Right kidney (tissue), 1 donor: ENCODE results near the gene LGALS9.
"Not testable (repeated sequence)": the region's sequence is repeated elsewhere in the genome, so short reads cannot be mapped to it uniquely, and the experiment has no call there.

ENCODE experiments used
- DNase-seq: peaks from one replicate; pipeline ENCODE4 v3.0.0-alpha.2; 2016

LGALS9 gene

GRCh38 chr17:27654136-27654535 is 23.1 kb downstream of the LGALS9 start:
- DNase-seq = no peak

GRCh38 chr17:27654654-27655524 is 23.9 kb downstream of the LGALS9 start:
- peak; percentile 41 for DNase-seq

GRCh38 chr17:27655525-27656111 is 24.6 kb downstream of the LGALS9 start:
- DNase-seq = not testable (repeated sequence)

- DNase-seq = not testable (repeated sequence)
These were observed 25.6 kb downstream of the LGALS9 start for GRCh38 chr17:27656620-27657019.

- no peak for DNase-seq
These were observed 26.6 kb downstream of the LGALS9 start for GRCh38 chr17:27657620-27658019.

GRCh38 chr17:27659683-27660082 is 28.7 kb downstream of the LGALS9 start:
- DNase-seq = no peak

GRCh38 chr17:27660436-27660835 is 29.4 kb downstream of the LGALS9 start:
- DNase-seq = no peak

- no peak for DNase-seq
These were observed 33.1 kb downstream of the LGALS9 start for GRCh38 chr17:27663936-27664605.

GRCh38 chr17:27664606-27664965 is 33.6 kb downstream of the LGALS9 start:
- no peak for DNase-seq

- no peak for DNase-seq
These were observed 34.6 kb downstream of the LGALS9 start for GRCh38 chr17:27665549-27665948.

GRCh38 chr17:27666270-27666669 is 35.3 kb downstream of the LGALS9 start:
- not testable (repeated sequence) for DNase-seq

- DNase-seq = no peak
These were observed 36.0 kb downstream of the LGALS9 start for GRCh38 chr17:27666831-27667560.

GRCh38 chr17:27667656-27668487 is 36.9 kb downstream of the LGALS9 start:
- no peak for DNase-seq

GRCh38 chr17:27668488-27668823 is 37.5 kb downstream of the LGALS9 start:
- no peak for DNase-seq

GRCh38 chr17:27669136-27669535 is 38.1 kb downstream of the LGALS9 start:
- DNase-seq = no peak

- no peak for DNase-seq
These were observed 38.9 kb downstream of the LGALS9 start for GRCh38 chr17:27669850-27670249.

- no peak for DNase-seq
These were observed 40.0 kb downstream of the LGALS9 start for GRCh38 chr17:27670791-27671590.

- no peak for DNase-seq
These were observed 40.6 kb downstream of the LGALS9 start for GRCh38 chr17:27671591-27671910.

- DNase-seq = not testable (repeated sequence)
These were observed 41.0 kb downstream of the LGALS9 start for GRCh38 chr17:27671977-27672480.

- DNase-seq = no peak
These were observed 43.3 kb downstream of the LGALS9 start for GRCh38 chr17:27674335-27674734.

GRCh38 chr17:27677191-27677590 is 46.2 kb downstream of the LGALS9 start:
- DNase-seq = no peak
